Stimulated activated CD4-positive, alpha-beta T cell treated with anti-CD3 and anti-CD28 coated beads, TNF-alpha, amount 100 ng/mL, for 1 hour (primary cell): ENCODE data around the gene CDC73.

Experiments
- DNase-seq, 3 donors: peaks; one replicate each; pipeline ENCODE4 v3.0.0-alpha.2; 2020; ENCODE audit warnings: low read depth in 3 of 3, low spot score in 1 of 3

CDC73 gene

DNA sequence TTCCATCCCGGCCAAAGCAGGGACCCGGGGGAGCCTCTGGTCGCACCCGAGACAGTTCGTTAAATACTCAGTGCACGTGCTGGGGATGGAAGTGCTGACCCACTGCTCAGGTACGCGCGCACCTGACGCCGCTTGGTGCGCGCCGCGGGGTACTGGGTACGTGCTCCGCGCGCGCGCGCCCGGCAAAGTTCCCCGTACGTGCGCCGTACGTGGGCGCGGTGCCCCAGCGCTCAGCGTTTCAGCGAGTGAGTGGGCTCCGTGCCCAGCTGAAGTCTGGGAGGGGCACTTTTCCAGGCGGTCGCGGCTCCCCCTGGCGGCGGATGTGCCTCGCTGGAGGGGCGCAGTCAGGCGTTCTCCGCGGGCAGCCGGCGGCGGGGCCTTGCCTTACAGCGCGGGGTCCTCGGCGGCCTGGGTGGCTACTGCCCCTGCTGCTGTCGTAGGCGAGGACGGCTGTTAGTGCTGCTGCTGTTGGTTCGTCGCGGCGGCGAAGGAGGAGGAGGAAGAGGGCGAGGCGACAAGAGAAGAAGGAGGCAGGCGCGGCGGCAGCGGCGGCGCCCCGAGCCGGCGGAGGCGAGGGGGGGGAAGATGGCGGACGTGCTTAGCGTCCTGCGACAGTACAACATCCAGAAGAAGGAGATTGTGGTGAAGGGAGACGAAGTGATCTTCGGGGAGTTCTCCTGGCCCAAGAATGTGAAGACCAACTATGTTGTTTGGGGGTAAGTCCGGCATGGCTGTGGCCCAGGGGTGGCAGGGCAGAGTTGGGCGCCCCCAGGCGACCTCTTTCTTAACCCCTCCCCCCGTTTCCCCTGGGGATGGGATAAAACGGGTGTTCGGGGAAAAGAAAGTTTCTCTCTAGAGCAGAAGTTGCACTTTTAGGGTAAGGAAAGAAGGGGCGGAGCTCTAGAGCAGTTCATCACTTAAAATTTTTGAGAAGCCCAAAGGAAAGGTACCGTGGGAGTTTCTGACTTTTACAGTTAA is at the start of gene CDC73:
TSS of gene CDC73 (plus strand) at position 416 of the 978 bp plus-strand sequence. CDS start at position 586, 170 bp downstream.
- peak; percentile 94 to 99 (median 99) for DNase-seq

DNA sequence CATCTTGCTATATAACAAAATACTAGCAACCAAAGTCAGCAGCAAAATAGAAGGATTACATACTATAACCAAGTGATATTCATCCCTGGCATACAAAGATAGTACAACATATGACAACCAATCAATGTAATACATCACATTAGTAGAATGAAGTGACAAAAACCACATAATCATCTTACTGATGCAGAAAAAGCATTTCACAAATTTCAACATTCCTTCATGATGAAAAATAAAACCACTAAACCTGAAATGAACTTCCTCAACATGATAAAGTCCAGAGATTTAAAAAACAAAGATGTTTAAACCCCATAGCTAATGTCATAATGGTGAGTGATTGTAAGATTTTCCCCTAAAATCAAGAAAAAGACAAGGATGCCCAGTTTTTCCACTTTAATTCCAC is 43.8 kb upstream of the CDC73 start:
- no peak for DNase-seq

DNA sequence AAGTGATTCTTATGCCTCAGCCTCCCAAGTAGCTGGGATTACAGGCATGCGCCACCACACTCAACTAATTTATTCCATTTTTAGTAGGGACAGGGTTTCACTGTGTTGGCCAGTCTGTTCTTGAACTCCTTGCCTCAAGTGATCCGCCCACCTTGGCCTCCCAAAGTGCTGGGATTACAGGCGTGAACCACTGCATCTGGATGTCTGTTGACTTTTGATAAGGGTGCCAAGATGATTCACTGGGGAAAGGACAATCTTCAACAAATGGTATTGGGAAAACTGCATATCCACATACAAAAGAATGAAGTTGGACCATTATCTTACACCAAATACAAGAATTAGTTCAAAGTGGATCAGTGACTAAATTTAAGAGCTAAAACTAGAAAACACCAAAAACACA is 42.6 kb upstream of the CDC73 start:
- DNase-seq, result no peak

DNA sequence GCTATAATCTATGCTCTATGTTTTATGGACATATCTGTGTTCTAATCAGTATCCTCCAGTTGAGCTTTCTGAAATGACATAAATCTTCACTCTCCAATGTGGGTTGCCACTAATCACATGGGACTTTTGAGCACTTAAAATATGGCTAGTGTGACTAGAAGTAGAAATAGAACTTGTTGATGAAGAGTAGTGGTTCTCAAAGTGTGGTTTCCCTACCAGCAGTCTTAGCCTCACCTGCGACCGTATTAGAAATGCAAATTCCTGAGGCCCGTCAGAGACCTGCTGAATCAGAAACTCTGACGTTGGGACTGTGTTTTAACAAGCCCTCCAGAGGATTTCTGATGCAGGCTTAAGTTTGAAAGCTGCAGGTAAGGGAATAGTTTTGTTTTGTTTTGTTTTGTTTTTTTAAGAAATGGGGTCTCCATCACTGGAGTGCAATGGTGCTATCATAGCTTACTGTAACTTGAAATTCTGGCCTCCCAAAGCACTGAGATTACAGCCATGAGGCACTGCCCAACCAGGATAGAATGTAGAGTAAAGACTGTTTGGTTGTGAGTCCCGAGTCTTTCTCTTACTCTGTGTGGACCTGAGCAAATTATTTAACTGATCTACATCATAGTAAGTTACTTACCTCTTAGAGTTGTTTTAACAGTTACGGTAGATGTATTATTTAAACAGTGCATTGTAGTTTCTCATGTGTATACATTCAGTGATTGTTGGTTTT is 38.3 kb upstream of the CDC73 start:
- no peak for DNase-seq

DNA sequence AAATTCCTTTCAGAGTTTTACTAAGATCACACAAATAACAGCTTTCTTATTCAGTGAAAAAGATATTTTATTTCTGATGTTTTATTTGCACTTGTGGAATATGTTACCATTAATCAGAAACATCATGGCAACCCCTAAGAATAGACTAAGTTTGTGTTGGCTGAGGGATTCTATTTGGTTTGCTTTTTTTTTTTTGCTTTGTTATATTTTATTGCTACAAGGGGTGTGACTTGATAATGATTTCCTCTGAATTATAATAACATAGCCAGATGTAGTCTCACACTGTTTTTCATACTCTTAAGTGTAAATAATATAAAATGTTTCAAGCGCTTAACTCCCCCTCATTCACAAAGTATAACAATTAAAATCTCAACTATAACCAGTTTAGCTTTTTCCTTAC is 36.6 kb upstream of the CDC73 start:
- no peak for DNase-seq

- DNase-seq, result no peak
Observed at GRCh38 chr1:193086342-193086741, 35.5 kb upstream of the CDC73 start.

GRCh38 chr1:193087893-193088292 is 33.9 kb upstream of the CDC73 start:
- no peak for DNase-seq

- no peak for DNase-seq
Observed at GRCh38 chr1:193090865-193091264, 31.0 kb upstream of the CDC73 start.

DNA sequence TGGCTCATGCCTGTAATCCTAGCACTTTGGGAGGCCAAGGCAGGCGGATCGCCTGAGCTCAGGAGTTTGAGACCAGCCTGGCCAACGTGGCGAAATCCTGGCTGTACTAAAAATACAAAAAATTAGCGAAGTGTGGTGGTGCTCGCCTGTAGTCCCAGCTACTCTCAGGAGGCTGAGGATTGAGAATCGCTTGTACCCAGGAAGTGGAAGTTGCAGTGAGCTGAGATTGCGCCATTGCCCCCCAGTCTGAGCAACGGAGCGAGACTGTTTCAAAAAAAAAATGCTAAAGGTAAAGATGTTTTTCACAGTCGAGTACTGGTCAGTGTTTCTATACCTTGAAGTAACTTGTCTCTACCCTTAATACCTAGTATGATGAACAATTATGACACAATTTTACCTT is 27.7 kb upstream of the CDC73 start:
- DNase-seq, result no peak

- DNase-seq, result no peak
Observed at GRCh38 chr1:193102662-193103061, 19.2 kb upstream of the CDC73 start.

- DNase-seq, result no peak
Observed at GRCh38 chr1:193103759-193104501, 17.9 kb upstream of the CDC73 start.

DNA sequence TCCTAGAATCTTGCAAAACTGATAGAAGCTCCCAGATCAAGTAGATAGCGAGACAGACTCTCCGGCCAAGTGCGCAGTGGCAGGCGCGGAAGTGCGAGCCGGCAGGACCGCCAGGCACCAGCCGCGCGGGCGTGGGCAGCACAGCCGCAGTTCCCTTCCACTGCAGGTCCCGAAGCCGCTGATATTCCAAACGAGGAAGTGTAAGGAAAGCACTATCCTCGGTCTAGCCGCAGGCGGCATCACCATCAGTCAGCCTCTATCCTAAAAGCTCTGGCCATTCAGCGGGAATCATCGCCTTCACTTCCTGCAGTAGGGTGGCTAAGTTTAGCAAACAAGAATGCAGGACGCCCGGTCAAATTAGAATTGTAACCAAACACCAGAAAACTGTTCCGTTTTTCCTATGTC is 17.3 kb upstream of the CDC73 start:
- no peak for DNase-seq

DNA sequence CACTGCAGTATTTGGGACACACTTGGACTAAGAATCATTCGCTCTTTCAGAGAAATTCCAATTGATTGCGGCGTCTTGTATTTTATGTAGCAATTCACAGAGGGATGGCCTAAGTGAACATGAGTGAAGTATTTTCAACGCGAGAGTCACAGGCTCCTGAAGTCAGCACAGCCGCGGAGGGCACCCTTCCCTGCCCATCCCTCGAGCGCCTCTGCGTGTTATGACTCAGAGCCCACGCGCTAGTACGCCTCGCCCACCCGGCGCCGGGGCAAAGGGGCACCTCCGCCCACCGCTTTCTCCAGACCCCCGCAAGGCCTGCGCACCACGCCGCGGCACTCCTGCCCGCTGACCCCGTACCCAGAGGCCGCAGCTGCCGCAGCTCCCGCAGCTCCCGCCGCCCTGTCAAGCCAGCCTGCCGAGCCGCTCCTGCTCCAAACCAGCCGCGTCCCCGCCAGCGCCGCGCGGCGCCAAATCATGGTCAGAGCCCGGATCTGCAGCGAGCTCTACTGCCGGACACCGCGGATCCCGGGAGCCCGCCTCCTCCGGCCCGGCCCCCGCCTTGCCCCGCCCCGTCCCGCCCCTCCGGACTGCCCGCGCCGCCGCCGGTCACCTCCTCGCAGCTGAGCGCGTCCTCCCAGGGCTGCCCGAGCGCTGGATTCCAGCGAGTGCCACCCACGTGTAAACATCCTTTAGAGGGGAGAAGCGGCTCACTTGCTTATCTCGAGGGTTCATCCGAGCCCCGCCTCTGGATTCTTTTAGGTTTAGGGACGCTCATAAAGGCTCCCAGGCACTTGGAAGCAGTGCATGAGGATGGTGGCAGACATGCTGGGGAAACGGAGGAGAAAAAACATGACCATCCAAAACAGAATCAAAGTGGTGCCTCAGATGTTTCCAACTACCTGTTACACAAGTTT is 16.7 kb upstream of the CDC73 start, which contains the start of gene GLRX2:
TSS of gene GLRX2 (minus strand) at position 508 of the 914 bp plus-strand sequence. CDS start at position 476, 32 bp downstream.
- DNase-seq, result peak in 2 of 3 donors; percentile 17 to 45

- DNase-seq, result no peak
Observed at GRCh38 chr1:193105821-193106177, 16.0 kb upstream of the CDC73 start.

DNA sequence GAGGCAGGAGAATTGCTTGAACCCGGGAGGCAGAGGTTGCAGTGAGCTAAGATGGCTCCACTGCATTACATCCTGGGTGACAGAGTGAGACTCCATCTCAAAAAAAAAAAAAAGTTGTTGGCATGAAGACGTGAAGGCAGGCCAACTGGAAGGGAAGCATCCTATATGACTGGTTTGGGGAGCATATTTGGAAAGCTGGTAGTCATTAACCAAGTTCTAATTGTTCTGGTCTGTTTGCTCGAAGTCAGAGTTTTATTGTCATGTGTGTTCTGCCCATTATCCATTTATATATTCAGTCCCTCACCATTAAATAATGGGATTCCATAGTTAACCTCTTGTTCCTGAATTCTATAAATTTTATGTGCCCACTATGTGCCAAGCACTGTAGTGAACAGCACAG is 13.4 kb upstream of the CDC73 start:
- no peak for DNase-seq

GRCh38 chr1:193109619-193110018 is 12.2 kb upstream of the CDC73 start:
- no peak for DNase-seq

- DNase-seq, result no peak
Observed at GRCh38 chr1:193110246-193110645, 11.6 kb upstream of the CDC73 start.

DNA sequence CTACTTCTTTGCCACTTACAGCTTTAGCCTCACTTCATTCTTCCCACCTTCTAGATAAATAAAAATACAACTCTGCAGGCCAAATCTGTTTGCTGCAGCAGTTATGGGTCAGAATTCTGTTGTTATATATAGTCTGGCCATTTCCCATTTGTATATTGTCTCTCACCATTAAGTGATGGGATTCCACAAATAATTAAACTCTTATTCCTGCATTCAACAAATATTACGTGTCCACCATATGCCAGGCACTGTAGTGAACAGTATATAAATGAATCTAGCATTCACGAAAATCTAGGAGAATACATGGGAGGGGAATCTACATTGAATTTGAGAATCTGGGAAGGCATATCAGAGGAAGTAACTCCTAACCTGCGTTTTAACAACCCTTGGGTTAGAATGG is 11.0 kb upstream of the CDC73 start:
- no peak for DNase-seq

DNA sequence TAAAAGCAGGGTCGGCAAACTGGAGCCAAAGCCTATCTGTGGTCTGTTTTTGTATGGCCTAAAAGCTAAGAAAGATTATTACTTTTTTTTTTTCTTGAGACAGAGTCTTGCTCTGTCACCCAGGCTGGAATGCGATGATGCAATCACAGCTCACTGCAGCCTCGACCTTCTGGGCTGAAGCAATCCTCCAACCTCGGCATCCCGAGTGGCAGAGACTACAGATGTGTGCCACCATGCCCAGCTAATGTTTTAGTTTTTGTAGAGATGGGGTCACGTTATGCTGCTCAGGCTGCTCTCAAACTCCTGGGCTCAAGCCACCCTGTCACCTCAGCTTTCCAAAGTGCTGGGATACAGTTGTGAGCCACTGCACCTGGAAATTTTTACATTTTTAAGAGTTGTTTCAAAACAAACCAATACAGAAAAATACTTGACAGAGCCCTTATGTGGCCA is 10.2 kb upstream of the CDC73 start:
- no peak for DNase-seq

GRCh38 chr1:193113258-193113991 is 8.4 kb upstream of the CDC73 start:
- DNase-seq, result no peak
